Astrocyte of the hippocampus (primary cell): Measurements from ENCODE around the gene GSX2.
"Not testable (repeated sequence)": the region's sequence is repeated elsewhere in the genome, so short reads cannot be mapped to it uniquely, and the experiment has no call there.

ENCODE experiments used
- DNase-seq: peaks from one replicate; pipeline ENCODE4 v3.0.0; 2011; ENCODE audit warnings: low read depth, low spot score

Gene GSX2

GRCh38 chr4:54099748-54100574 lies at the start of gene GSX2:
Gene GSX2, plus strand, starts transcription at chr4:54100163. Its CDS starts 182 bp downstream, at chr4:54100345.
- peak; percentile 83 for DNase-seq

- no peak for DNase-seq
These were observed 49.6 kb upstream of the GSX2 start for GRCh38 chr4:54050214-54050904.

- not testable (repeated sequence) for DNase-seq
These were observed 46.6 kb upstream of the GSX2 start for GRCh38 chr4:54053322-54053721.

GRCh38 chr4:54054501-54054900 lies 45.5 kb upstream of the GSX2 start:
- no peak for DNase-seq

- DNase-seq = no peak
These were observed 44.5 kb upstream of the GSX2 start for GRCh38 chr4:54055494-54055893.

- no peak for DNase-seq
These were observed 43.6 kb upstream of the GSX2 start for GRCh38 chr4:54056360-54056759.

- no peak for DNase-seq
These were observed 41.8 kb upstream of the GSX2 start for GRCh38 chr4:54058171-54058570.

GRCh38 chr4:54060116-54060515 lies 39.8 kb upstream of the GSX2 start:
- DNase-seq = no peak

- no peak for DNase-seq
These were observed 38.9 kb upstream of the GSX2 start for GRCh38 chr4:54061067-54061466.

GRCh38 chr4:54061873-54062272 lies 38.1 kb upstream of the GSX2 start:
- no peak for DNase-seq

GRCh38 chr4:54062392-54062791 lies 37.6 kb upstream of the GSX2 start:
- no peak for DNase-seq

GRCh38 chr4:54063229-54063628 lies 36.7 kb upstream of the GSX2 start:
- DNase-seq = peak; percentile 46

GRCh38 chr4:54063737-54064316 lies 36.1 kb upstream of the GSX2 start:
- peak; percentile 56 for DNase-seq

GRCh38 chr4:54064317-54065111 lies 35.4 kb upstream of the GSX2 start, which contains the start of gene CHIC2:
Gene CHIC2, minus strand, starts transcription at chr4:54064605. Its CDS starts 305 bp downstream, at chr4:54064300.
- peak; percentile 99 for DNase-seq

- DNase-seq = no peak
These were observed 34.5 kb upstream of the GSX2 start for GRCh38 chr4:54065282-54066087.

GRCh38 chr4:54066088-54066415 lies 33.9 kb upstream of the GSX2 start:
- no peak for DNase-seq

- no peak for DNase-seq
These were observed 33.2 kb upstream of the GSX2 start for GRCh38 chr4:54066718-54067129.

GRCh38 chr4:54067166-54067565 lies 32.8 kb upstream of the GSX2 start:
- peak; percentile 65 for DNase-seq

- DNase-seq = no peak
These were observed 26.6 kb upstream of the GSX2 start for GRCh38 chr4:54073271-54073880.

GRCh38 chr4:54074381-54074780 lies 25.6 kb upstream of the GSX2 start:
- DNase-seq = no peak

GRCh38 chr4:54076673-54077072 lies 23.3 kb upstream of the GSX2 start:
- DNase-seq = peak; percentile 34
